Measurements from ENCODE around the gene AGT.

DNA sequence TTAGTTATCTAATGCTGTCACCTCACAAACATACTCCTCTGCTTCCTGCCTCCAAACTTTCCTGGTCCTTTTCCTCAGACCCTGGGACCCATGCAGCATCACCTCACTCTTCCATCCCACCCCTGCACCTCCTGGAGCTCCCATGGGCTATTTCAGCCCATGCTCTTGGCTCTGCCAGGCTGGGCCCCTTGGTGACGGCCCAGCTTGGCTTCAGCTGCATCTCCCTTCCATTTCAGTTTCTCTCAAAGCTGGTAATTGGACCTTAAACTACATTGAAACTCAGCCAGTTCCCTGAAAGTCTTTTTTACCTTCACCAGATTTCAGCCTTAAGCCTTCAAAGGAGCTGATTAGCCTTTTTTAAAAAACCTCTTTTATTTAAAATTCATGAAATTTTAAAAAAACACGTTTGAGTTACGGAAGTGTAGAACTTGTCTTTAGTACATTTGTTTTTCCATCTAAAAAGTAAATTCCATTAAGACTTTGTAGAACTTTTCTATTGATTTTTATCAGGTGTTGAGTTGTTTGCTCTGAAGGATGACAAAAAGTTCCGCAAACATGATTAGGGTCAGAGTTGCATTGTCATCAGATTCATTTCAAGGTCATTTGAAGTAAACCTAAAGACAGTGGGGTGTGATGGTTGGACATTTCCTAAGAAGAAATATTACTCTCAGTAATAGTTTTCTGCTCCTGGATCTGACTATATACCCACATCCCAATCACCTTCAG lies 33.5 kb downstream of the AGT start:
- TF ChIP-seq, protein P1, sequence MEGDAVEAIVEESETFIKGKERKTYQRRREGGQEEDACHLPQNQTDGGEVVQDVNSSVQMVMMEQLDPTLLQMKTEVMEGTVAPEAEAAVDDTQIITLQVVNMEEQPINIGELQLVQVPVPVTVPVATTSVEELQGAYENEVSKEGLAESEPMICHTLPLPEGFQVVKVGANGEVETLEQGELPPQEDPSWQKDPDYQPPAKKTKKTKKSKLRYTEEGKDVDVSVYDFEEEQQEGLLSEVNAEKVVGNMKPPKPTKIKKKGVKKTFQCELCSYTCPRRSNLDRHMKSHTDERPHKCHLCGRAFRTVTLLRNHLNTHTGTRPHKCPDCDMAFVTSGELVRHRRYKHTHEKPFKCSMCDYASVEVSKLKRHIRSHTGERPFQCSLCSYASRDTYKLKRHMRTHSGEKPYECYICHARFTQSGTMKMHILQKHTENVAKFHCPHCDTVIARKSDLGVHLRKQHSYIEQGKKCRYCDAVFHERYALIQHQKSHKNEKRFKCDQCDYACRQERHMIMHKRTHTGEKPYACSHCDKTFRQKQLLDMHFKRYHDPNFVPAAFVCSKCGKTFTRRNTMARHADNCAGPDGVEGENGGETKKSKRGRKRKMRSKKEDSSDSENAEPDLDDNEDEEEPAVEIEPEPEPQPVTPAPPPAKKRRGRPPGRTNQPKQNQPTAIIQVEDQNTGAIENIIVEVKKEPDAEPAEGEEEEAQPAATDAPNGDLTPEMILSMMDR (conservative IDR thresholded peaks at IDR 0.05) = no peak
- no peak for TF ChIP-seq EZH2 (IDR thresholded peaks at IDR 0.05; ENCODE audit: low read depth)

All from PC-9 (cell line).